GM12872 (cell line): ENCODE measurements around the gene USP25.

Source experiments
- CTCF ChIP-seq: IDR thresholded peaks from 3 replicates; pipeline ENCODE4 v1.5.1; 2011; ENCODE audit warnings: low read depth, mild to moderate bottlenecking, low read length, moderate library complexity; ENCODE audit not compliant: insufficient read depth

Gene USP25

DNA sequence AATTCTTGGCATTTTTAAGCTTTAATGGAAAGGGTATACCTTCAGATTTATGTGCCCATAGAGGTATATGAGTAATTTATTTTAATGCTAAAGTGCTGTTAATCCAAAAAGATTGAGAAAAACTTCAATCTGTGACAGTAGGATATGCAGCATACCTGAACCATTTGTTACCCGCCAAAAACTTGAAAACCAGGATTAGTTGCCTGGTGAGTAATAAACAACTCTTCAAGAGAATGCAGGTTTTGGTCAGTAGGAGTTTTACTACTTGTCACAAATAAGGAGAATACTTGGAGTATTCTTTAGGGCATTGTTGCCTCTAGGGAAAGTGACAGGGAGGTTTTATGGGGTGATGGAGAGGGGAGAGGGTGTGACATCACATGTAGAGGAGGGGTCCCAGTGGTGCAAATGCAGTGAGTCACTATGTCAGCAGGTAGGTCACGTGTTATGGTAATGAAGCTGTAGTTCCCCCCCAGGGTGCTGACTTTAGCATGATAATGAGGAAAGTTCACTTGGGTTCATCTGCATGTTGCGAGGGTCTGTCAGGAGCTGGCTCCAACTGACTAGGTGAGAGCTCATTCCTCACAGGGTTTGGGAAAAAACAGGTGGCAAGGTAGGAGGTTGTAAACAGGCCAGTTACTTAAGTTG lies 23.1 kb downstream of the USP25 start:
- no peak for TF ChIP-seq CTCF

DNA sequence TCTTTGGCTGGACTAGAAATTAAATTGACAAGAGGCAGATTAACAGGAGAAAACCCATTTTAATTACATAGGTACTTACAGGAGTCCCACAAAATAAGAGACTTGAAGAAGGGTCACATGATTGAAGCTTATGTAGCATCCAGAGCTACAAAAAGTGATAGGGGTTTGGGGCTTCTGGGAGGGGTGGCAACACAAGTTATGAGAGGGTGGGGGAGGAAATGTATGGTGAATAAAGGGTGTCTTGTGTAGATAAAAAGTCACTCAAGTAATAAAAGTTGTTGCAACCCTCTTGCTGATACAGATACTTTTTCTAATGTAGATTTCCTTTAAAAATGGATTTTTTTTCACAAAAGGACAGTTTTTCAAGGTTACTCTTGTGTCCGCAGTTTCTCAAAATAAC lies 24.0 kb downstream of the USP25 start:
- no peak for TF ChIP-seq CTCF

DNA sequence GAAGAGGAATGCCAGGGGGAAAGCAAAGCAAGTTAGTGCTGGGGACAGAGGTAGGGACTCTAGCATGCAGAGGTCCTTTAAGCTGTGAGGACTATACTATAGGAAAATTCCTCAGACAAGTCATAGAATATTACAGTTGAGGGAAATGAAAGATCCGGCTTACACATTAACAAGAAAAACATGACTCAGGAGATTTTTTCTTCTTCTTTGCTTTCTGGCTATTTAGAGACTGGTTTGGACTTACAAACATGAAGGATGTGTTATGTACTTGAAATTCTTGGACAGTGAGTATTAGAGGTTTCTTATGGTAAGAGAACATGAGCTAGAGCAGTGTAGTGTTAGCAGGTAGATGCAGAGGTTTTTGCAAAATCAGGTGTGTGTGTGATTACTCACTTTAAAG lies 24.9 kb downstream of the USP25 start:
- no peak for TF ChIP-seq CTCF

DNA sequence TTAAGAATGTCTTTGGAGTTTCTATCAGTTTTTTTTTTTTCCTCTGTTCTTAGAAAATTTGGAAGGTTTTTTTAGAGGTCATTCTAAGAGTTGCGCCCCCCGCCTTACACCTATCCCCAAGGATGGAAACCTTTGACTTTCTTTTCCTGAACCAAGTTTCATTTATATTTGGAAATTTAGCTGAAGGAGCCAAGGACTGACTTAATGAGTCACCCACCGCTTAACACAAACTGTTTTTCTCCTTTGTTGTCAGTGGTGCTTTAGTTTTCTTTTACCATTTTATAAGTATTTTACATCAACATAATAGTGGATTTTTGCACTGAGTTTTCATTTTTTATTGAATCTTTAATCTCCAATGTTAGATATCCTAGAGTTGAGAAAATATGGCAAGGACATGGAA lies 25.3 kb downstream of the USP25 start:
- TF ChIP-seq CTCF, result no peak

GRCh38 chr21:15759469-15759868 lies 29.7 kb downstream of the USP25 start:
- no peak for TF ChIP-seq CTCF

DNA sequence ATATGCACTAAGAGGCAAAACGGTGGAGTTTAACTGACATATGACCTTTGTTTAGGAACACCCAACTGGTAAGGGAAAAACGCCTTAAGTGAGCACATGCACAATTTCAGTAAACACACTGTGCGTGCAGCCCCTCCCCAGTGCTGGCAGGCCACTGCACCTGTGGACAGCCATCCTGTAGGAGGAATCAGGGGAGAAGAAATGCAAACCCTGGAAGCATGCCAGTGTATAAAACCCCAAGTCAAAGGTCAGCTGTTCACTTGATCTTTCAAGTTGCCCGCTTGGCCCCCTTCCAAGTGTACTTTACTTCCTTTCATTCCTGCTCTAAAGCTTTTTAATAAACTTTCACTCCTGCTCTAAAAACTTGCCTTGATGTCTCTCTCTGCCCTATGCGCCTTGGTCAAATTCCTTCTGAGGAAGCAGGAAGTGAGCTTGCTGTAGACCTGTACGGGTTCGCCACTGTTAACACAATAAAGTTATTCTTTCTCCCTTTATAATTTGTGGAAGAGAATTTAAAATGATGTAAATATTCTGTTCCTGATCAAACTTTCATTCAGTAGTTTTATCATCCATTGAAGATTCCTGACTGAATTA lies 31.8 kb downstream of the USP25 start:
- no peak for TF ChIP-seq CTCF

- no peak for TF ChIP-seq CTCF
These were observed 33.6 kb downstream of the USP25 start for GRCh38 chr21:15763359-15763758.
